ENCODE results near the gene GSTT2B.
"Not testable (repeated sequence)": the region's sequence is repeated elsewhere in the genome, so short reads cannot be mapped to it uniquely, and the experiment has no call there.

DNA sequence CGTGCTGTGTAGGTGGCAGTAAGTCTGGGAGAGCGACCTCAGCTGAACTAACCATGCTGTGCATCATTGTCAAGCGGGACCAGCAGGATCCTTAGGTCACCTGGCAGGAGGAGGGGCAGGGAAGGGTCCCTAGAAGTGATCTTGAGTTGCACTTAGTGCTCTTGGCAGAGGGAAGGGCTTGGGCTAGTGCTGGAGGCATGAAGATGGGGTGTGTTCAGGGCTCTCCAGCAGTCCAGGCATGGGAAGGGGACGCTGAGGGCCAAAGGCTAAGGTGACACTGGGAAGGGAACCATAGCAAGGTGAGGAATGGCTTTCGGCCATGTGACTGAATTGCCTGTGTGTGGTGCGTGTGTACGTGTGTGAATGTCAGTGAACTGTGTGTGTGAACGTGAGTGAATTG, 25.1 kb upstream of the GSTT2B start:
- TF ChIP-seq CTCF, EZH2phosphoT487 (IDR thresholded peaks at IDR 0.05): not testable (repeated sequence)
